ENCODE results near the gene SCEL.

SCEL gene

GRCh38 chr13:77522444-77522843 is 13.1 kb upstream of the SCEL start:
- no peak for DNase-seq

DNA sequence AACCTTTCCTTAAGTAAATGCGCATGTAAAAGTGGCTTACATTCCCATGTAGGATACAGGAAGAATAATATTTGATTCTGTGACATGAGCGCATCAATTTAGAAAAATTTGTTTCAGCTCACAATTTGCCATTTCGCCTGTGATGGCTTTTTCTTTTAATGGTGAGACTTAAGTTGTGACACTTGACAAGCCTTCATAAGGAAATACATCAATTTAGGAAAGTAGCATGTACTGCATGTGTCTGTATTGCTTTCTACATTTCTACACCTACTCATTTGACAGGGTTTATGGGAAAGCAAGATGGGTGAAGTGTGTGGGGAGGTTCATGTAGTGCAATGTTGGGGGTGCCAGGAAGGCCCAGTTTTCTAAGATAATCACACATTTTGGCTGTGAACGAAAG is 12.1 kb upstream of the SCEL start:
- no peak for DNase-seq

DNA sequence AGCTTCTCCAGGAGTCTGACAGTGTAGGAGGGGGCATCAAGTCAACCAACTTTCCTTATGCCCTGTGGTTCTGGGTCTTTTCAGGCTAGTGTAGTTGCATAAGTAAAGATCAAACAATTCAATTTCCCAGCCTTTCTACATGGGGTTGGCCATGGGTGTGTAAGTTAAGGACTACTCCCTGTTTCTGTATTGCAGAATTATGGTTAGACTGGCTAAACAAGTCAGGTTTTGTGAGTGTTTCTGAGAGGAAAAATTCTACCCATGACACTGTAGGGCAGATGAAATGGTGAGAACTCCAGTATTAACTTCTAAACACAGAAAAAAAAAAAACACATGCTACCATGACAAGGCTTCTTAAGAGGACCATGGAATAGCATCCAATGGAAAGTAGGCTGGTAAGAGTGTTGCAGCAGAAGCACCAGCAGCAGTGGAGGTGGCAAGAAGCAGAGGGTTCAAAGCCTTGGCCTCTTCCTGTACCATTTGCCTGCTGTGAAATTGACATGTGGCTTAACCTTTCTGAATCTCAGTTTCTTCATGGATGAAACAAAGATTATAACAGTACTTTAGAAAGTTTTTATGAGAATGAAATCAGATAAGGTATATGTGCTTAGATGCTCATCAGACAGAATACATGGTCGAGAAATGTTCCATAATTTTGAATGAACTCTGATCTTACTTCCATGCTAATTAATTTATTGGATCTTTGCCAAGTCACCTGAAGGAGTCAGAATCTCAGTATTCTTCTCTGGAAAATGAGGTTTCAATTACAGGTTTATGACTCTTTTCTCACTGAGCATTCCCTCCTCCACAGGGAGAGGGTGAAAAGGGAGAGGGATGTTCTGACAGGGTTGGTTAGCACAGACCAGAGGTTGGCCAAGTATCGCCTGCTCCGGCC is 11.4 kb upstream of the SCEL start:
- no peak for DNase-seq

GRCh38 chr13:77528414-77528813 is 7.1 kb upstream of the SCEL start:
- DNase-seq = no peak

- no peak for DNase-seq
Observed at GRCh38 chr13:77528834-77529500, 6.5 kb upstream of the SCEL start.

DNA sequence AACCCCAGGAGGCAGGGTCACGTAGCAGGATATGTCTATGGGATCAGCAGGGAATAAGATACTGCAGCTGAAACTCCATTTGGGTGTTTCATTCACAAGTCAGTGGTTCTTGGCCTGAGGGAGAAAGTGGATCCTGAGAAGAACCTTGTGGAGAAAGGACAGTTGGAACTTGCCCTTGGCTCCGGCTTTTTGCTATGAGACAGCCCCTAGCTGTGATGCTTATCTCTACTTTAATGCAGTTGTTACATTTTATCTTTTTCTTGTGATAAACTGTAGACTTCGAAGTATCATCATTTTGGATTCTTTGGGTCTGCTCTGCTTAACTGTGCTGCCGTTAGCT is 6.0 kb upstream of the SCEL start:
- no peak for DNase-seq

DNA sequence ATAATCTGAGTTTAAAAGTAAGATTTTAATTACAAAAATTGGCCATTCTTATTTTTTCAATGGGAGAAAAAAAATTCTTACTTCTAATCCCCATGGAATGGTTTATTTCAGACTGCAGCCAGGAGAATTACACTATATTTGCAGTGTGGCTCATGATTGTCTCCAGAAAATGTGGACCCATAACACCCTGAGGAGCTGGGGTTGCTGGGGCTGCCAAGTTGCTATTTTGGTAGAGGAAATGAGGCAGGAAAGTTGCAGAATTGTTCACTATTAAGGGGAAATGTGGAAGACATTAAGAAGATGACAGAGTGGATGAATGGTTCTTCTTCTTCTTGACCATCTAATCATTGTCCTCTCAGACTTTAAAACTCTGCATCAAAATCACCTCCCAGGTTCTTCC is 4.6 kb upstream of the SCEL start:
- DNase-seq = no peak

DNA sequence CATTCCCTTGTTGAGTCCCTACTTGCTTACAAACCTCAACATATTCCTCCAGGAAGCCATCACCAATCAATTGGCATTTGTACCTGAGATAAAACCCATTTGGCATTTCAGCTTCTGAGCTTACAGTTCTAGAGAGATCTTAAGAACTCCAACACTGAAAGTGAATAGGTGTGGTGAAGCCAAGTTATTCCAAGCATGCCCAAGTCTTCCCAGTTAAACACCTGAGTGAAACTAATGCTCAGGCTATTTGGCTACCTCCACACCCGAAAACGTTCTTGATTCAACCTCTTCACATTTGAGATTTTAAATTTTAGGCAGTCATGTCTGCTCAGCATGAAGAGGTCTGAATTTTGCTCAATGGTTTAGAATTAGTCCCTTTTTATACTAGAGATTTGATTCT is 2.5 kb upstream of the SCEL start:
- DNase-seq = no peak

DNA sequence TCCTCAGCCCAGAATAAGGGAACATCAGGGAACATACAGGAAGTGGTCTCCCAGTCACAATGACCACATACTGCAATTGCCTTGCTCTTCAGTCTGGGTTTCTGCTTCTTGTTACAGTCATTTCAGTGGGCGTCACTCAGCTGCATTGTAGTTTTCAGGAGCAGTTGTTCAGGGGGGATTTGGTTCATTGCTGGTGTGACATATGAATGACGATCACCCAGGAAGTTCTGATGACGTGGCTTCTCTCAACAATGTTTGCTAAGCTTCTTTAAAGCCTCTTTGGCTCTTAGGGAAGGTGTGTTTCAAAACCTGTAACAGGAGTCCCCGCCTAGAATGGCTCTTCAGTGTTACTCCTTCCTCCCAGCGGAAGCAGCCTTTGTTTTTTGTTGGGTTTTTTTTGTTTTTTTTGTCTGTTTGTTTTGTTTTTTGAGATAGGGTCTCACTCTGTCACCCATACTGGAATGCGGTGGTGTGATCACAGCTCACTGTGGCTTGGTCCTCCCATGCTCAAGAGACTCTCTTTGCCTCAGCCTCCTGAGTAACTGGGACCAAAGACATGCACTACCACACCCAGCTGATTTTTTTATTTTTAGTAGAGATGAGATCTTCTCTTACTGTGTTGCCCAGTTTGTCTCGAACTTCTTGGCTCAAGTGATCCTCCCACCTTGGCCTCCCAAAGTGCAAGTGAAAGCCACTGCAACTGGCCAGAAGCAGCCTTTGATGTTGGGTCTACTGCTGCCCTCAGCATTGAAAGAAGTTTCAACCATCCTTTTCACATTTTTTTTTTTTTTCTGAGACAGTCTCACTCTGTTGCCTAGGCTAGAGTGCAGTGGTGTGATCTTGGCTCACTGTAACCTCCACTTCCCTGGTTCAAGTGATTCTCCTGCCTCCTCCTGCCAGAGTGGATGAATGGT is 1.4 kb upstream of the SCEL start:
- DNase-seq = no peak

DNA sequence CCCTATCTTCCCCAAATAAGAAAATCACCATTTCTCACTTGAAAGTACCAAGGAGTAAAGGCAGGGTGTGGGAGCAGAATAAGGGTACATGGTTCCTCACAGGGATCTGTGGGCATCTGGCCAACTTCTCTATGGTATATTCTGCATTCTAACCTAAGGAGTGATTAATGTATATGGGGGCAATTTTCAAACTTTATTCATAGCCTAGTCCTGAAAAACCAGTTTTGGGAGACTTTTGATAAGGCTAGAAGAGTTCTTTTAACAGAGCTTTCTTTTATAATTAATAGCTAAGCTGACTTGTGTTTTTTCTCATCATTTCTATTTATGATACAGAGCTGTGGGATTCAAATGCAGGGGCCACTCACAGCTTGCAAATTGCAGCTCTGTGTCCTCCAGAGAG is 852 bp downstream of the SCEL start:
- DNase-seq = no peak

DNA sequence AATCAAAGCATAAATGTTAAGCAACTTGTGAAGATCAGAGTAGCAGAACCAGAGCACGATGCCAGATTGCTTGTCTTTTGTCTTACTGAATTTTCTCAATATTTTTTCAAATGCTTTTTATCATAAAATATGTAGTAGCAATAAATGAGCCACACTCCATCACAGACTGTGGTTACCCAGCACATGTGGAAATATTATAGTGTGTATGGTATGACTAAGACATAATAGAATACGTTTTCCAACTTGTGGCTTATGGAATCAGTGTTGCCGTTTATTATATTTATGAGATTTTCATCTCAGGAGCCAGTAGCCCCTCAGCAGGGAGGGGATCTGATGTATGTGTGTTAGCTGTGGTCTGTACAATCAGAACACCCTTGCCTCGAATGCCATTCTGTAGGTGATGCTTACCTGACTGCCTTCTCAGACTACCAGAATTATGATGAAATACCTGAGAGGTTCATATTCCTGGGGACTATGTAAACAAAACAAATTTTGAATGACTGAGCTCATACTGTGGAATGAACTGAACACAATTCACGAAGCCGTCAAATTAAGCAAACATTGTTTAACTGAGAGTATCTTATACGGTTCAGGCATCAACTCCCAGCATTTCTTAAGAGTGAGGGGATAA is 1.9 kb downstream of the SCEL start:
- no peak for DNase-seq

DNA sequence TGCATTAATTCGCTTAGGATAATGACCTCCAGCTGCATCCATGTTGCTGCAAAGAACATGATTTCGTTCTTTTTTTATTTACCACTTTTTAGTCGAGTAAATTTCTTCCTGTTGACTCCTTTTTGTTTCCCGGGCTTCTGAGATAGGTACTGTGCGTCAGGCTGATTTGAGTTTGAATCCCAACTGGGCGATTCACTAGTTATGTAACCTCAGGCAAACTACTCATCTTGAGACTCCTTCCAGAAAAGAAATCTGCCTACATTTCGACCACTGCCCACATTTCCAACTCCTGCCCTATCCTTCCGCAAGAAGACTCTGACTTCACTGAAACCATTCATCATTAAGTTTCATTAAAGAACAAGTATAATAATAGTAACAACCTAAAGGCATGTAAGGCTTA is 8.2 kb downstream of the SCEL start:
- DNase-seq = no peak

DNA sequence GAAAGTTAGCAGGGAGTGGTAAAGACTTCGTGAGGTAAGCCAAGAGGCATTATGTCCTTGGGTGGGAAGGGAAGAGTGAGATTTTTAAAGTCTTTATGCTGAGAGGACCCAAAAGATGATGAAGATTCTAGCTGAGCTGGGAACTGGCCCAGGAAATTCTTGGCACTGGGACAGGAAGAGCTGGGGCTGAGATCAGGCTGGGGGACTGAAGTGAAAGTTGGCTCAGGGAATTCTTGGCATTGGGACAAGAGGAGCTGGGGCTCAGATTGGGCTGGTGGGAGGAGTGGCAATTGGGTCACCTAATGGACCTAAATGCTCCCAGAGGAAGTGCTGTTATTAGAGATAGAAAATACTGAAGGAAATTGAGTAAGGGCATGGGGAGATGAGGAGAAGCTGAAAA is 8.8 kb downstream of the SCEL start:
- no peak for DNase-seq

DNA sequence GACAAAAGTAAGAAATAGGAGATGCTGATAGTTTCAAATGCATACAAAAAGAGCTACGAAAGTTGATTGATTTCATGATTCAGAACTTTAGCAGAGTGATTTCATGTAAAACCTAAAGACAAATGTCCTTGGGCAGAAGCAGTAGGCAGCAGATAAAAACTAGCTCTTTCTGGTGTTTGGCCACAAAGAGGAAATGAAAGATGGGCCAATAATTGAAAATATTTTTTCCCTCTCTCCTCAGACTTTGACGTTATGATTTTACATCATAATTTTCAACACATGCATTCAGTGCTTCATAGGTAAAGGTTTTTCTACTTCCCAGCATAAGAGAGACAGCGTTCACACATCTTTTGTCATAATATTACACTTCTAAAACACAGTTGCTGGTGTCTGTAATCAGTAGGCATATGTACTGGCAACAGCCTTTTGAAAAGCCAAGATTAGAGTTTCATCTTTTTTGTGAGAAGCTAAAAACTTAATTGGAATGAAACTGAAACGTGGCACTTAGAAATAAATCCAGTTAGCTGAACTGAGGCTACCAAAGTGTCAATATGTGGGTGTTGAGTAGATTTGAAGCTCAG is 9.3 kb downstream of the SCEL start:
- DNase-seq = no peak

DNA sequence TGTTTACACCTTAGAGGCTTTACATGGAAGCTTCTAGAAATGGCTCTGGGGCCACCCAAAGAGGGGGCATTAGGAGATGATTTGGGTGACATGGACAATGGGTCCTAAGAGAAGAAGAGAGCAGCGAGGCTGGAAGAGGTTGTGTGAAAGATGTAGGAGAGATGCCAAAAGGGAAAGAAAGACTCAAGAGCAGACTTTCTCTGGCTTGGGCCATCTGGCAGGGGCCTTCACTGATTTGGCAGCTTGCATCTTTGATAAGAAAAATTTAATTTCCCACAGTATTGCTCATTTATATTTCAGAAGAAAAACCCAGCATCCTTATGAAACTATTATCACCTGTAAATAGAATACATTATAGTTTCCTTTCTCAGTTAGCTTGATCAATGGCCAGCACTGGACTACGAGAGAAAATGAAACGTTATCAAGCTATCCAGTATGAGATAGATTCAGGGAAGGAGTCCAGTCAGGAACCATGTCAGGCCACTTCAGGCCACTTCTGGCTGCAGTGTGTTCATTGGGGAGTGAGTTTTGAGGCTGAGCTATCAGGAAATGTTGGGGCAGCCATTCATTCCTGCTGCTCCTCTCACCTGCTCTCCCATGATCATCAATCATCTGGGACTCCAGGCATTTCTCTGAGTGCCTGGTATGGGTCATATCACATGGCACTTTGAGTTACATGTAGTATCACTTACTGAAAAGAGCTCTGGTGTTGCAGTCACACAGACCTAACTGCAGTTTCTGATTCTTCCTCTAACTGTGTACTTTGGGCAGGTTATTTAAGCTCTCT is 10.3 kb downstream of the SCEL start:
- DNase-seq = no peak

DNA sequence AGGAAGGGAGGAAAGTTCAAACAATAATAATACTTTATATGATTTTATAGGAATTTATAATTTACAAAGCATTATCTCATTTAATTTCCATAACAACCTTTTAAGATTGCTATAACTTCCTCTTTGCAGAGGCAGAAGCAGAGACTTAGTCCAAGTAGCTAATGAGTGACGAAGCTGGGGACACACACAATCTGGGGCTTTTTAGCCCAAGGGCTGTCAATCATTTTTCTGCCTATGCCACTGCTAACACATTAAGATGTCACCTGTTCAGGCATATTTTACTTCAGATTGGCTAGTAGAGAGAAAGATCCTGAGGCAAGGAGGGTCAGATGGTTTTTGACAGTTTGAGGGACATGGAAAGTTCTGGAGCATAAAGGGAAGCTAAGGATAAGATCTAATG is 12.6 kb downstream of the SCEL start:
- no peak for DNase-seq

- DNase-seq = no peak
Observed at GRCh38 chr13:77548594-77548993, 13.1 kb downstream of the SCEL start.

DNA sequence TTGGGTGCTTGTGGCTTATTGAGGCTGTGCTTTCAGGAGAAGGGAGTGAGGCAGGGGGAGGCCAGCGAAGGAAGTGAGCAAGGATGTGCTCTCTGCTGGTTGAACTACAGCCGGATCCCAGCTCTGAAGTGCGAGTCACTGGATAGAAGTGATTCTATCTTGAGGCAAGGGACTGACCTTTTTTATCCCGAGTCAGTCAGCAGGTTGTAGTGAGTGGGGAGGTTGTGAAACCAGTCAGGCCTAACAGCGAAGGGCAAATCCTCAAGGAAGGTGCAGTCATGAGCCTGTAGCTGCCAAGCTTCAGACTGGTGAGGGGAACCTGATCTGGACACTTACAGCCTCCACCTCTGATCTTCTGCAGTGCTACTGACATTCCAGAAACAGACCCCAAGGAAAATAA is 18.6 kb downstream of the SCEL start:
- DNase-seq = no peak

- no peak for DNase-seq
Observed at GRCh38 chr13:77555246-77555645, 19.7 kb downstream of the SCEL start.

GRCh38 chr13:77558016-77558415 is 22.5 kb downstream of the SCEL start:
- no peak for DNase-seq

- DNase-seq = no peak
Observed at GRCh38 chr13:77563111-77563510, 27.6 kb downstream of the SCEL start.

GRCh38 chr13:77565635-77566034 is 30.1 kb downstream of the SCEL start:
- no peak for DNase-seq
